ENCODE data around the gene KCNB1.

DNA sequence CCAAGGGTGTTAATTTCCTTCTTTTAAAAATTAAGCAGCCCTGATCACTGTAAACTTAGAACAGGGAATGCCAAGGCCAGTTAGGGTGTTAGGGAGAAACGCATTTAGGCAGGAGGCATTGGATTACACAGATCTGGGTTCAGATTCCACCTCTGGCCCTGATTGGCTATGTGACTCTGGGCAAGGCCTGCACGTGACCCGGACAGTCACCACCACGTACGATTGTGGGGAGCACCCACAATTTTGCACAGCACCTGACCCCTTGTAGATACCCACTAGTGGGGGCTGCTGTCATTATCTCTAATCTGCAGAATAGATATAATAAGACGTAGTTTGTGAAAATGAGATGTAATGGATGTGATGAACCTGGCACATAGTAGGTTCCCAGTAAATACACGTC lies 145.1 kb downstream of the KCNB1 start:
- no peak for TF ChIP-seq RAD21 (IDR thresholded peaks at IDR 0.05)
- TF ChIP-seq, protein P1, sequence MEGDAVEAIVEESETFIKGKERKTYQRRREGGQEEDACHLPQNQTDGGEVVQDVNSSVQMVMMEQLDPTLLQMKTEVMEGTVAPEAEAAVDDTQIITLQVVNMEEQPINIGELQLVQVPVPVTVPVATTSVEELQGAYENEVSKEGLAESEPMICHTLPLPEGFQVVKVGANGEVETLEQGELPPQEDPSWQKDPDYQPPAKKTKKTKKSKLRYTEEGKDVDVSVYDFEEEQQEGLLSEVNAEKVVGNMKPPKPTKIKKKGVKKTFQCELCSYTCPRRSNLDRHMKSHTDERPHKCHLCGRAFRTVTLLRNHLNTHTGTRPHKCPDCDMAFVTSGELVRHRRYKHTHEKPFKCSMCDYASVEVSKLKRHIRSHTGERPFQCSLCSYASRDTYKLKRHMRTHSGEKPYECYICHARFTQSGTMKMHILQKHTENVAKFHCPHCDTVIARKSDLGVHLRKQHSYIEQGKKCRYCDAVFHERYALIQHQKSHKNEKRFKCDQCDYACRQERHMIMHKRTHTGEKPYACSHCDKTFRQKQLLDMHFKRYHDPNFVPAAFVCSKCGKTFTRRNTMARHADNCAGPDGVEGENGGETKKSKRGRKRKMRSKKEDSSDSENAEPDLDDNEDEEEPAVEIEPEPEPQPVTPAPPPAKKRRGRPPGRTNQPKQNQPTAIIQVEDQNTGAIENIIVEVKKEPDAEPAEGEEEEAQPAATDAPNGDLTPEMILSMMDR (IDR thresholded peaks at IDR 0.05; ENCODE audit: low read depth, low read length, missing input control), result no peak
- TF ChIP-seq FOXA1 (IDR thresholded peaks at IDR 0.05), result no peak
- TF ChIP-seq, protein P2, sequence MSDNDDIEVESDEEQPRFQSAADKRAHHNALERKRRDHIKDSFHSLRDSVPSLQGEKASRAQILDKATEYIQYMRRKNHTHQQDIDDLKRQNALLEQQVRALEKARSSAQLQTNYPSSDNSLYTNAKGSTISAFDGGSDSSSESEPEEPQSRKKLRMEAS (IDR thresholded peaks at IDR 0.05), result no peak
- TF ChIP-seq, protein P3, sequence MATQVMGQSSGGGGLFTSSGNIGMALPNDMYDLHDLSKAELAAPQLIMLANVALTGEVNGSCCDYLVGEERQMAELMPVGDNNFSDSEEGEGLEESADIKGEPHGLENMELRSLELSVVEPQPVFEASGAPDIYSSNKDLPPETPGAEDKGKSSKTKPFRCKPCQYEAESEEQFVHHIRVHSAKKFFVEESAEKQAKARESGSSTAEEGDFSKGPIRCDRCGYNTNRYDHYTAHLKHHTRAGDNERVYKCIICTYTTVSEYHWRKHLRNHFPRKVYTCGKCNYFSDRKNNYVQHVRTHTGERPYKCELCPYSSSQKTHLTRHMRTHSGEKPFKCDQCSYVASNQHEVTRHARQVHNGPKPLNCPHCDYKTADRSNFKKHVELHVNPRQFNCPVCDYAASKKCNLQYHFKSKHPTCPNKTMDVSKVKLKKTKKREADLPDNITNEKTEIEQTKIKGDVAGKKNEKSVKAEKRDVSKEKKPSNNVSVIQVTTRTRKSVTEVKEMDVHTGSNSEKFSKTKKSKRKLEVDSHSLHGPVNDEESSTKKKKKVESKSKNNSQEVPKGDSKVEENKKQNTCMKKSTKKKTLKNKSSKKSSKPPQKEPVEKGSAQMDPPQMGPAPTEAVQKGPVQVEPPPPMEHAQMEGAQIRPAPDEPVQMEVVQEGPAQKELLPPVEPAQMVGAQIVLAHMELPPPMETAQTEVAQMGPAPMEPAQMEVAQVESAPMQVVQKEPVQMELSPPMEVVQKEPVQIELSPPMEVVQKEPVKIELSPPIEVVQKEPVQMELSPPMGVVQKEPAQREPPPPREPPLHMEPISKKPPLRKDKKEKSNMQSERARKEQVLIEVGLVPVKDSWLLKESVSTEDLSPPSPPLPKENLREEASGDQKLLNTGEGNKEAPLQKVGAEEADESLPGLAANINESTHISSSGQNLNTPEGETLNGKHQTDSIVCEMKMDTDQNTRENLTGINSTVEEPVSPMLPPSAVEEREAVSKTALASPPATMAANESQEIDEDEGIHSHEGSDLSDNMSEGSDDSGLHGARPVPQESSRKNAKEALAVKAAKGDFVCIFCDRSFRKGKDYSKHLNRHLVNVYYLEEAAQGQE (IDR thresholded peaks at IDR 0.05), result no peak
- no peak for TF ChIP-seq SP1 (IDR thresholded peaks at IDR 0.05)
- no peak for TF ChIP-seq GABPA (IDR thresholded peaks at IDR 0.05 in 1 of 2, conservative IDR thresholded peaks at IDR 0.05 in 1 of 2)
- no peak for TF ChIP-seq TAF1 (conservative IDR thresholded peaks at IDR 0.05)
- TF ChIP-seq RXRA (IDR thresholded peaks at IDR 0.05), result no peak
- no peak for TF ChIP-seq HNF4G (IDR thresholded peaks at IDR 0.05)
- TF ChIP-seq FOXA2 (IDR thresholded peaks at IDR 0.05), result no peak
- no peak for TF ChIP-seq JUND (IDR thresholded peaks at IDR 0.05)
